Aorta (tissue), 5 donors: ENCODE data around the gene ALDH2. TPM values are rescaled to one million over a fixed set of nuclear protein-coding genes. Genes with fewer than 3 reads are reported as not detected.

Experiments used
- ATAC-seq: fragments of 200-7000 bp; cut with Tn5 transposase; one replicate; pipeline ENCODE4 v1.9.1; 2022; ENCODE audit warnings: moderate library complexity; ENCODE audit not compliant: low FRiP score
- DNase-seq, 2 donors: peaks; one replicate each; pipeline ENCODE4 v3.0.0-alpha.2; 2020
- H3K27ac ChIP-seq, 2 donors: one replicate each; pipeline ENCODE4 v1.5.1; 2013; ENCODE audit warnings: low read length in 2 of 2, mild to moderate bottlenecking in 2 of 2, moderate library complexity in 2 of 2, control low read depth in 1 of 2, inconsistent platforms in 1 of 2, low read depth in 1 of 2
- H3K27me3 ChIP-seq, 2 donors: one replicate each; pipeline ENCODE4 v1.6.1; 2013; ENCODE audit warnings: control low read depth in 1 of 2, low read length in 1 of 2, mild to moderate bottlenecking in 1 of 2, moderate library complexity in 1 of 2; ENCODE audit not compliant: insufficient read depth in 2 of 2, control insufficient read depth in 1 of 2
- H3K36me3 ChIP-seq, 2 donors: one replicate each; pipeline ENCODE4 v1.6.1; 2013; ENCODE audit warnings: control low read depth in 1 of 2, low read length in 1 of 2, mild to moderate bottlenecking in 1 of 2; ENCODE audit not compliant: insufficient read depth in 2 of 2, control insufficient read depth in 1 of 2
- H3K4me1 ChIP-seq, 2 donors: one replicate each; pipeline ENCODE4 v1.6.1; 2013; ENCODE audit warnings: low read length in 2 of 2, control low read depth in 1 of 2, mild to moderate bottlenecking in 1 of 2, moderate library complexity in 1 of 2; ENCODE audit not compliant: insufficient read depth in 2 of 2, control insufficient read depth in 1 of 2
- H3K4me3 ChIP-seq, 2 donors: one replicate each; pipeline ENCODE4 v1.5.1; 2013; ENCODE audit warnings: low read length in 2 of 2, control low read depth in 1 of 2, mild to moderate bottlenecking in 1 of 2
- H3K9me3 ChIP-seq: one replicate; pipeline ENCODE4 v1.6.1; 2013; ENCODE audit warnings: mild to moderate bottlenecking, low read length; ENCODE audit not compliant: control insufficient read depth
- WGBS, 2 donors: extraction: QIAGEN DNeasy Blood & Tissue Kit; methylation state at CpG; one replicate each; pipeline ENCODE4 v1.1.7; 2013; 5-methylcytosine and 5-hydroxymethylcytosine counted together
- intact Hi-C, 2 donors: fragments of 100-400 bp; cut with DNase I; formaldehyde crosslinking; loops; one replicate each; pipeline versions ENCODE4 v1.14.2 to v1.15.0; 2022
- polyA plus RNA-seq, 2 donors: library from polyadenylated mRNA; stranded (reverse); fragments of 200-250 nt; gene quantifications; one replicate each; pipeline ENCODE4 v1.2.3, GENCODE V29; 2013
- total RNA-seq, 2 donors: library from RNA; stranded (reverse); fragmentation: NEBNext Ultra II Directional; extraction: Animal tissue kit (Norgen Biotek cat#: 25700); gene quantifications; one replicate each; pipeline ENCODE4 v1.2.1, GENCODE V29; 2021
- donor health status: healthy with polysubstance abuse.
- donor health status: Bipolar disorder and iron deficiency.
- donor health status: DM: no; HTN: no; CAD: no.
- donor health status: DM: no; HTN: no; CAD: no.
- donor health status: DM: yes; HTN: yes; CAD: no.

Gene ALDH2
- total and polyA plus RNA-seq, 4 donors, result 91.2 to 135 (median 124) TPM

- ATAC-seq (no peak), DNase-seq (no peak)
- Histone ChIP-seq H3K27me3 (no peaks in the 10 kb centered on the region), H3K9me3 (no peaks in the 10 kb centered on the region), H3K4me1 (no peaks in the 10 kb centered on the region), H3K4me3 (no peak overlapping the region), H3K36me3 (no peaks in the 10 kb centered on the region), H3K27ac (no peak overlapping the region)
- 62 to 67% methylated on average over 6 of the region's 6 CpGs for WGBS, 2 donors
- intact Hi-C loops, result no loop called here
These were observed 2.5 kb upstream of the ALDH2 start for GRCh38 chr12:111764120-111764821.

- Histone ChIP-seq H3K4me3 (peak overlapping the region; percentile 51 to 88), H3K36me3 (no peaks in the 10 kb centered on the region), H3K27me3 (no peaks in the 10 kb centered on the region), H3K4me1 (no peaks in the 10 kb centered on the region), H3K27ac (peak overlapping the region; percentile 21 to 34), H3K9me3 (no peaks in the 10 kb centered on the region)
- WGBS, 2 donors, result 1 to 3% methylated on average over 18 of the region's 18 CpGs
- intact Hi-C loops, result loop anchor here in 1 of 2 donors (5.0 kb wide), 1 partner anchor 75 kb away; the partner anchor contains the start of gene MAPKAPK5
- DNase-seq, result peak in 1 of 2 donors; percentile 79
- ATAC-seq, result peak; percentile 45
These were observed 827 bp downstream of the ALDH2 start for GRCh38 chr12:111767362-111768158.

- Histone ChIP-seq H3K4me3 (peak overlapping the region; percentile 51 to 88), H3K9me3 (no peaks in the 10 kb centered on the region), H3K36me3 (no peaks in the 10 kb centered on the region), H3K4me1 (no peaks in the 10 kb centered on the region), H3K27me3 (no peaks in the 10 kb centered on the region), H3K27ac (no peak overlapping the region)
- intact Hi-C loops, result loop anchor here in 1 of 2 donors (5.0 kb wide), 1 partner anchor 74 kb away; the partner anchor contains the start of gene MAPKAPK5
- ATAC-seq (no peak), DNase-seq (no peak)
- 81 to 83% methylated on average over 9 of the region's 9 CpGs for WGBS, 2 donors
These were observed 1.6 kb downstream of the ALDH2 start for GRCh38 chr12:111768159-111768895.

GRCh38 chr12:111769599-111769998, 2.9 kb downstream of the ALDH2 start:
- ATAC-seq, result no peak
- no peaks in the 10 kb centered on the region for H3K4me1 ChIP-seq
- no peak overlapping the region for H3K27ac ChIP-seq
- no peaks in the 10 kb centered on the region for H3K36me3 ChIP-seq
- 86% methylated on average over 8 of the region's 8 CpGs for WGBS, 2 donors
- no peaks in the 10 kb centered on the region for H3K27me3 ChIP-seq
- no peak for DNase-seq
- no peak overlapping the region for H3K4me3 ChIP-seq
- intact Hi-C loops, result loop anchor here in 1 of 2 donors (5.0 kb wide), 1 partner anchor 73 kb away; the partner anchor contains the start of gene MAPKAPK5
- H3K9me3 ChIP-seq, result no peaks in the 10 kb centered on the region

- DNase-seq (peak; percentile 83 to 84), ATAC-seq (peak; percentile 72)
- peaks cover 0 to 5% of the 10 kb centered on the region in 2 donors for H3K4me1 ChIP-seq
These were observed 7.2 kb downstream of the ALDH2 start for GRCh38 chr12:111773801-111774551.

GRCh38 chr12:111775205-111776193, 8.8 kb downstream of the ALDH2 start:
- Histone ChIP-seq H3K4me1 (peaks cover 0 to 5% of the 10 kb centered on the region in 2 donors), H3K27ac (peak overlapping the region; percentile 43 to 73), H3K4me3 (no peak overlapping the region), H3K9me3 (no peaks in the 10 kb centered on the region), H3K36me3 (no peaks in the 10 kb centered on the region), H3K27me3 (no peaks in the 10 kb centered on the region)
- ATAC-seq (peak; percentile 89), DNase-seq (peak; percentile 81 to 94)
- WGBS, 2 donors, result 3 to 5% methylated on average over 15 of the region's 15 CpGs
- intact Hi-C loops, result no loop called here

More at GRCh38 chr12:111773801-111774551, 7.2 kb downstream of the ALDH2 start:
- intact Hi-C loops, result no loop called here
- Histone ChIP-seq H3K36me3 (no peaks in the 10 kb centered on the region), H3K9me3 (no peaks in the 10 kb centered on the region), H3K27me3 (no peaks in the 10 kb centered on the region), H3K27ac (peak overlapping the region; percentile 7 to 43), H3K4me3 (no peak overlapping the region)
- WGBS, 2 donors, result 25 to 28% methylated on average over 17 of the region's 17 CpGs

GRCh38 chr12:111776836-111777344, 10.2 kb downstream of the ALDH2 start:
- Histone ChIP-seq H3K27ac (no peak overlapping the region), H3K36me3 (no peaks in the 10 kb centered on the region), H3K9me3 (peaks cover 2% of the 10 kb centered on the region), H3K27me3 (no peaks in the 10 kb centered on the region), H3K4me3 (no peak overlapping the region), H3K4me1 (peaks cover 0 to 5% of the 10 kb centered on the region in 2 donors)
- intact Hi-C loops, result no loop called here
- no peak for DNase-seq
- no peak for ATAC-seq
- WGBS, 2 donors, result 61 to 68% methylated on average over 3 of the region's 3 CpGs
